Measurements from ENCODE around the gene TENM4. TPM values are rescaled to one million over a fixed set of nuclear protein-coding genes. Genes with fewer than 3 reads are reported as not detected.
"Not testable (repeated sequence)": the region's sequence is repeated elsewhere in the genome, so short reads cannot be mapped to it uniquely, and the experiment has no call there.

TENM4 gene
- total RNA-seq, 4 donors from 2014 or later = 7.7 to 39.3 (median 16.1) TPM

DNA sequence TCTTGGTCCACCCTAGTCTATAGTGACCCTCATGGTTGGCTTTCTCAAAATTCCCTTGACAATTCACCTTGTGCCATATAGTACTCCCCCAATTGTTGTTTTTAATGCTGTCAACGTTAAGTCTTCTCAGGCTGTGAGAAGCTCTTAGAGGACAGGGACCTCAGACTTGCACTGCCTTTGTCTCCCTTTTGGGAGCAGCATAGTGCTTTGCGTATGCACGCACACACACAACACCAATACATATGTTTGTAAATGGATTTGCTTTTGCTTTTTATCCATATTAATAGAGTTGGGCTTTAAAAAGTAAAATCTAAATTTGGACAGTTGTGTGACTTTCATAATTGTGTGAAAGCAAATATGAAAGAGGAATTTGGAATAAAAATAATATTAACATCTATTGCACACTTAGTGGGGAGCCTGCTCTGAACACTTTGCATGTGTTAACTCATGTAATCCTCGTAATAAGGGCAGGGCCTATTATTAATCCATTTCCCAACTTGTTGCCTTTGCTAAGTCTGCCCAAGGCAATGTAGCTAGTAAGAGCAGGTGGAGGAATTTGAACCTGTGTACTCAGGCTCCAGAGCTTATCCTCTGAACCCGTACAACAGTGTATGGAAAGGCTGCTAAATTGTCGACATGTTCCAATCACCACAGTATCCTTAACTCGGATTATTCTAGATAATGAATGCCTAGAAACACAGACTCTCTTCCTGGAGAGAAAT, 608.4 kb downstream of the TENM4 start:
- Histone ChIP-seq H3K36me3 (no peaks in the 10 kb centered on the region), H3K4me1 (peaks cover 0 to 13% (median 0%) of the 10 kb centered on the region in 3 donors), H3K4me3 (no peak overlapping the region), H3K27ac (no peak overlapping the region), H3K27me3 (no peaks in the 10 kb centered on the region), H3K9me3 (no peaks in the 10 kb centered on the region)
- DNase-seq = no peak
- WGBS, 2 donors = 64 to 79% methylated on average over 7 of the region's 7 CpGs
- intact Hi-C loops (cut with DNase I) = no loop called here
- TF ChIP-seq CTCF (IDR thresholded peaks at IDR 0.05) = peak in 1 of 6 experiments; percentile 21
- no peak for TF ChIP-seq POLR2A (IDR thresholded peaks at IDR 0.05)

DNA sequence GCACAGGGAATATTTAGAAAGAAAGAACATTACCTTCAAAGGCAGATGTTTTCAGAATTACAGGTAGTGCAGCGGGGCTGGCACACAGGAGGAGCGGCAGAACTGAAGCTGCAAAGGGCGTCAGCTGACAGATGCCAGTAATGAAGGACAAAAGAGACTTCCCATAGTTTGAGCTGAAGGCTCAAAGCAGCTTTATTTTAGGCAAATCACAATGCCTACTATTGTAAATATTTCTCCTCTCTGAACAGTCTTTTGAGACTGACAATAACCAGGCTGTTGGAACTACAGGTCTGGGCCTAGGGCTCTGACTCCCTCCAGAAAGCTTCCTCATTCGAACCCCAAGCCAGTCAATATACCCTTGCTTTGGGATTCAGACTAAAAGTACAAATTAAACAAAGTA, 609.3 kb downstream of the TENM4 start:
- intact Hi-C loops (cut with DNase I) = no loop called here
- Histone ChIP-seq H3K27ac (no peak overlapping the region), H3K4me1 (peaks cover 0 to 13% (median 0%) of the 10 kb centered on the region in 3 donors), H3K36me3 (no peaks in the 10 kb centered on the region), H3K9me3 (no peaks in the 10 kb centered on the region), H3K27me3 (no peaks in the 10 kb centered on the region), H3K4me3 (no peak overlapping the region)
- DNase-seq = no peak
- TF ChIP-seq POLR2A (IDR thresholded peaks at IDR 0.05) (no peak), CTCF (IDR thresholded peaks at IDR 0.05) (no peak)
- WGBS, 2 donors = 89 to 90% methylated on average over 4 of the region's 4 CpGs

DNA sequence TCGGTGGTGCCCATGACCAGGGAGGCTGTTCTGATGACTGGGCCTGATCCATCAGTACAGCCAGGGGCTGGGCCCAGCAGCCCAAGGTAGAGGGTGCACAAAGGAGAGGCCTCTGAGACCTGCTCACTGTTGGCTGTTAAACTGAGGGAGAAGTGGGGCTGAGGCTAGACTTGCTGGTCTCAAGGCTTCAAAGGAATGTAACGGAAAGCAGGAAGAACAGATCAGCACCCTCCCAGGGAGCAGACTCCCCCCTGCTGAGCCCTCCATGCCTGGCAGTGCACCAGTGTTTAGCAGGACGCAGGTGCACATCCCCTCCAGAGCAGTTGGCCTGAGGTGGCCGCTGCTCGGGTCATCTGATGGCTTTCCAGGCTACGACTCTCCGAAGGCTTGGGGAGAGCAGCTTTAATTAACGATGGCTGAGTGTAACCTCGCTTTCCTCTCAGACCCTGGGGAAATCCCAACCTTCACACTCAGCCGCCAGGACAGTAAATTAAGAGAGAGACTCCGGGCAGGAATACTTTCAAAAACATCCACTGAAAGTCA, 610.5 kb downstream of the TENM4 start:
- intact Hi-C loops (cut with DNase I) = no loop called here
- no peak for TF ChIP-seq POLR2A (IDR thresholded peaks at IDR 0.05)
- TF ChIP-seq CTCF (IDR thresholded peaks at IDR 0.05) = no peak
- Histone ChIP-seq H3K27me3 (no peaks in the 10 kb centered on the region), H3K4me3 (no peak overlapping the region), H3K27ac (no peak overlapping the region), H3K36me3 (no peaks in the 10 kb centered on the region), H3K9me3 (no peaks in the 10 kb centered on the region), H3K4me1 (peaks cover 0 to 13% (median 0%) of the 10 kb centered on the region in 3 donors)
- 80 to 95% methylated on average over 5 to 10 of the region's 11 CpGs for WGBS, 2 donors
- DNase-seq = no peak

DNA sequence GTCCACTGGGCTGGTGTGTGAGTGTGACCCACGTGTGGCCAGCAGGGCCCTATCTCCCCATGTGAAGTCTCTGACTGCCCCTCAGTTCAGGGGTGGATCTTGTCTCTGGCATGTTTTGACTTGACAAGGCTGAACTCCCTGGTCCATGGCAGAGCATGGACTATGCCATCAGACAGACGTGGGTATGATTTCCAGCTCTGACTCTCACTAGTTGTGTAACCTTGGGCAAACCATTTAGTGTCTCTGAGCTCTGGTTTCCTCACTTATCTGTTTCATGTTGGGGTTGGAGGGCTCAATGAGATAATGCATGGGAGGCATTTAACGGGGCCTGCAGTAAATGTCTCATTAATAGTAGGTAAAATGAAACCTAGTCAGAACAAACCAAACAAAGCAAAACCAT, 611.7 kb downstream of the TENM4 start:
- TF ChIP-seq CTCF (IDR thresholded peaks at IDR 0.05) (no peak), POLR2A (IDR thresholded peaks at IDR 0.05) (no peak)
- 60 to 76% methylated on average over 2 of the region's 3 CpGs for WGBS, 2 donors
- peak overlapping the region in 1 of 4 donors; percentile 74 for H3K27ac ChIP-seq
- no peak for DNase-seq
- H3K9me3 ChIP-seq = no peaks in the 10 kb centered on the region
- peaks cover 0 to 13% (median 0%) of the 10 kb centered on the region in 3 donors for H3K4me1 ChIP-seq
- H3K27me3 ChIP-seq = no peaks in the 10 kb centered on the region
- H3K4me3 ChIP-seq = no peak overlapping the region
- intact Hi-C loops (cut with DNase I) = no loop called here
- no peaks in the 10 kb centered on the region for H3K36me3 ChIP-seq

GRCh38 chr11:78828676-78829075, 612.2 kb downstream of the TENM4 start:
- no peak overlapping the region for H3K4me3 ChIP-seq
- WGBS, 2 donors = 78 to 84% methylated on average over 1 of the region's 1 CpG
- intact Hi-C loops (cut with DNase I) = no loop called here

DNA sequence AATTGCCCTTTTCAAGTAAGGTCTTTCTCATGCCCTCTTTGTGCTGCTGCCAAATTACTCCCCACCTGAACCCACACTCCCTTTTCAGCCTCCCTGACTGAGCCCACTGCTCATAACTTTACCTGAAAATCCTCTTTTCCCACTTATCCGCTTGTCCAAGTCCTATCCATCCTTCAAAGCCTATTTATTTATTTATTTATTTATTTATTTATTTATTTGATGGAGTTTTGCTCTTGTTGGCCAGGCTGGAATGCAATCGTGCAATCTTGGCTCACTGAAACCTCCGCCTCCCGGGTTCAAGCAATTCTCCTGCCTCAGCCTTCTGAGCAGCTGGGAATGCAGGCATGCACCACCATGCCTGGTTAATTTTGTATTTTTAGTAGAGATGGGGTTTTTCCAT, 613.5 kb downstream of the TENM4 start:
- H3K4me3 ChIP-seq; H3K4me1 ChIP-seq; intact Hi-C loops (cut with DNase I); DNase-seq; H3K36me3 ChIP-seq; H3K9me3 ChIP-seq; H3K27me3 ChIP-seq; H3K27ac ChIP-seq: not testable (repeated sequence)
- 91 to 96% methylated on average over 4 of the region's 4 CpGs for WGBS, 2 donors

More at GRCh38 chr11:78828676-78829075, 612.2 kb downstream of the TENM4 start:
- peak overlapping the region in 1 of 4 donors; percentile 74 for H3K27ac ChIP-seq
- H3K36me3 ChIP-seq = no peaks in the 10 kb centered on the region
- H3K27me3 ChIP-seq = no peaks in the 10 kb centered on the region
- H3K4me1 ChIP-seq = peaks cover 0 to 13% (median 0%) of the 10 kb centered on the region in 3 donors
- no peak for DNase-seq
- TF ChIP-seq CTCF (IDR thresholded peaks at IDR 0.05) (no peak), POLR2A (IDR thresholded peaks at IDR 0.05) (no peak)
- no peaks in the 10 kb centered on the region for H3K9me3 ChIP-seq
